Measurements from ENCODE around the gene CREB1.

Gene CREB1

GRCh38 chr2:207567671-207568070, 37.9 kb downstream of the CREB1 start:
- no peak for TF ChIP-seq ZNF518A (tag by site-specific recombination; conservative IDR thresholded peaks at IDR 0.05; ENCODE audit: low read depth)
- no peak for TF ChIP-seq ZNF473 (tag by site-specific recombination; IDR thresholded peaks at IDR 0.05)
- no peak for TF ChIP-seq ZNF239 (tag by site-specific recombination; IDR thresholded peaks at IDR 0.05)
- TF ChIP-seq ZNF394 (tag by site-specific recombination; IDR thresholded peaks at IDR 0.05; ENCODE audit: borderline replicate concordance), result no peak
- no peak for TF ChIP-seq ZNF777 (tag by site-specific recombination; IDR thresholded peaks at IDR 0.05; ENCODE audit: borderline replicate concordance)
- no peak for TF ChIP-seq ZNF157 (tag by site-specific recombination; IDR thresholded peaks at IDR 0.05)
- TF ChIP-seq REST (tag by site-specific recombination; IDR thresholded peaks at IDR 0.05), result no peak
- TF ChIP-seq EGR2 (tag by site-specific recombination; IDR thresholded peaks at IDR 0.05; ENCODE audit: low read depth), result no peak
- TF ChIP-seq TCF7L2 (IDR thresholded peaks at IDR 0.05; ENCODE audit: borderline replicate concordance, low read depth, low read length), result no peak
- no peak for TF ChIP-seq GLI2 (tag by site-specific recombination; IDR thresholded peaks at IDR 0.05; ENCODE audit: borderline replicate concordance, low read depth)
- no peak for TF ChIP-seq ZIC2 (tag by site-specific recombination; IDR thresholded peaks at IDR 0.05)
- TF ChIP-seq ZNF23 (tag by site-specific recombination; IDR thresholded peaks at IDR 0.05; ENCODE audit: borderline replicate concordance), result no peak
- no peak for TF ChIP-seq ZNF514 (tag by site-specific recombination; IDR thresholded peaks at IDR 0.05)
- no peak for TF ChIP-seq ZBTB6 (tag by site-specific recombination; IDR thresholded peaks at IDR 0.05)
- no peak for TF ChIP-seq GLIS2 (tag by site-specific recombination; IDR thresholded peaks at IDR 0.05)
- TF ChIP-seq ZBTB11 (tag by site-specific recombination; conservative IDR thresholded peaks at IDR 0.05; ENCODE audit: low read depth), result no peak
- no peak for TF ChIP-seq ZNF132 (tag by site-specific recombination; IDR thresholded peaks at IDR 0.05; ENCODE audit: borderline replicate concordance)
- ChIA-PET POLR2A (no interaction called here), CTCF (interaction anchor here (1.0 kb wide), 1 partner anchor 59 kb away, joined by 3 read pairs; no protein-coding TSS in a partner anchor)
- Histone ChIP-seq H3K36me3 (ENCODE audit: control insufficient read depth in 2 of 2, insufficient read depth in 1 of 2, low read length in 2 of 2) (peaks cover 44 to 52% of the 10 kb centered on the region in 2 experiments), H3K27ac (ENCODE audit: extremely low read depth, low read depth, low read length) (no peak overlapping the region), H3K4me3 (ENCODE audit: low read depth, low read length) (no peak overlapping the region), H3K9me3 (ENCODE audit: control insufficient read depth, insufficient read depth, low read depth, low read length) (no peaks in the 10 kb centered on the region), H3K4me1 (ENCODE audit: control insufficient read depth, insufficient read depth, low read length) (no peaks in the 10 kb centered on the region)

Data from HEK293 (cell line).